B cell (primary cell): ENCODE measurements around the gene ZNF554.

Experiments used
- CTCF ChIP-seq: fragments of 200-600 bp; IDR thresholded peaks from one replicate; pipeline ENCODE4 v1.8.0; 2022; ENCODE audit warnings: antibody characterized with exemption, mild to moderate bottlenecking
- EZH2 ChIP-seq: IDR thresholded peaks from 2 replicates; pipeline ENCODE4 v1.6.1; 2012; ENCODE audit warnings: borderline replicate concordance, low read depth, mild to moderate bottlenecking, moderate library complexity, low read length; ENCODE audit not compliant: insufficient read depth, poor library complexity, severe bottlenecking

GRCh38 chr19:2847507-2847906 is 27.8 kb downstream of the ZNF554 start:
- TF ChIP-seq EZH2, result no peak
- TF ChIP-seq CTCF, result no peak
